NCI-H2171 treated with DMSO at 0.1 percent for 48 hours (cell line): ENCODE measurements around the gene HIGD2A.
A peak's percentile ranks its signal among the peaks of the same experiment; 100 is the strongest.
"Not testable (repeated sequence)": the region's sequence is repeated elsewhere in the genome, so short reads cannot be mapped to it uniquely, and the experiment has no call there.

Source experiments
- DNase-seq: peaks from one replicate; lab custom pipeline; 2025; lab: John Stamatoyannopoulos, UW

HIGD2A gene

DNA sequence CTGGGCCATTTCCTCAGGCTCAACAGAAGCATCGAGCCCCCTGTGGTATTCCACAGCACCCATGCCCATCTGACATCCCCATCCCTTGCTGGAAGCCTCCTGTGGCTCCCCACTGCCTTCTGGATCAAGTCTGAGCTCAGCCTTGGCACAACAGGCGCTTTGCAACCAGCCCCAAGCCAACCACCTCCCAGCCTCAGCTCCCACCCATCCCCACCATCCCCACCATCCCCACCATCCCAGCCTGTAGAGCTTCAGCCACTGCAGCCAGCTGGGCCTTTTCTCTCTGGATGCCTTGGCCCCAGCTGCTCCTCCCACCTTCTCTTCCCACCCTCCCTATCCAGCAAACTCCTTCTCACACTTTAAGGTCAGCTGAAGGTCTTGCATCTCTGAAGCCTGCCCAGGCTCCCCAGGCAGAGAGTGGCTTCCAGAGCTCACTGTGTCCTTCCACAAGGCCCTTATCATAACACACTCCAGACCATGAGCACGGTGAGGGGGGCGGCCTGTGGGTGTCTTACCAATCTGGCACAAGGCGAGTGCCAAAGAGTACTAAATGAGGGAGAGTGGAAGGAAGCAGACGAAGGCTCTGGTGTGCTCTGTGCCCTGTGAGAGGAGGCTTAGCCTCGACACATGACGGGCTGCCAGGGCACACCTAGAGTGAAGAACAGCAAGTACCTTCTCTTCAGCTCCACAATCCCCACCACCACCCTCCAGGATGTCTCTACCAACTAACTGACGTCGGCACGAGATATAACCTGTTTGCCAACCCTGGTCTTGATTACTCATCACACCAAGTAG lies 6.5 kb downstream of the HIGD2A start:
- no peak for DNase-seq

DNA sequence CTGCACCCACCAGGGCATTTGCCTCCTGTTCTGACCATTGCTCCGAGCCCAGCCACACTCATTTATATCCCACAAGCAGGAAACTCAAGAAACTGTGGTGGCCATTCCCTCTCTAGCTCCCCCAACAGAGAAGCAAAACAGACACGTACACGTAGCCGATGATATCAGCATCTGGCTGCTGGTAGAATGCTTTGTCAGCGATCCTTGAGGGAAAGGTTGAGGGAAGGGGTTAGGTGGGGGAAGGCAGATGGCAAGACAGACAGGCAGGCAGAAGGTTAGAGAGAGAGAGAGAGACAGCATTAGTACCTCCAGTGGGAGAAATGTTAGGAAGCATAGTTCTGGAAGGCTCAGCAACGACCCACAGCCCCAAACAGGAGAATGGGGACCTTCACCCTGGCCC lies 7.8 kb downstream of the HIGD2A start:
- DNase-seq, result peak; percentile 47

- no peak for DNase-seq
These were observed 9.3 kb downstream of the HIGD2A start for GRCh38 chr5:176397736-176398420.

DNA sequence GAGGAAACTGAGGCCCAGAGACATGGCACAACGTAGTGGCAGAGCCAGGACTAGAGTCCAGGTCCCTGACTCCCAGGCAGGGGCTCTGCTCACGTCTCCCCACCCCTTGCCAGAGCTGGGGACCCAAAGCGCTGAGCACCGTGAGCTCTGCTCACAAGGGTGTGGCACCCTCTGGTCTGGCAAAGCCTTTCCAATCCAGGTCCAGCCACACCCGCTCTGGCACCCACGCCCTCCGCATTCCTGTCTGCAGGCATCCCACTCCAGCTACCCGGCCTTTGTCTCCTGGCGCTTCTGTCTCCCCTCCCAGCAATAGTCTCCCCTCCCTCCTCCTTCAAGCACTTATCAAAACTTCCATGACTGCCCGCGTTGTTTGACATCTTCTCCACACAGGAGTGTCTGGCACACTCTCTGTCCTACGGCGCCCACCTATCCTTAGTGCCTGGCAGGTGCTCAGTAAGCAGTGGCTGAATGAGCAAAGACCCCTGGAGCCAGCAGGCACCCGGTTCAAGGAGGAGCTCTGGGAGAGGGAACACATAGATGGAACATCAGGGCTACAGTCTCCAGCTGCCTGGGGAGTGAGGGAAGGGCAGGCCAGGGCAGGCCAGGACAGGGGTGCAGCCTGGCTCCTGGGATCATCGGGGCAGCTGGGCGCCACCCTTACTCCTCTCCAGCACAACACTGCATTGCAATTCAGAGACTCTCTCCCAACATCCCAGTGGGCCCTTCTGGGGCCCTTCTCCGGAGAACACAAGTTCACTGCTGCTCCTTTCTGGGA lies 12.0 kb downstream of the HIGD2A start:
- DNase-seq, result peak; percentile 32

DNA sequence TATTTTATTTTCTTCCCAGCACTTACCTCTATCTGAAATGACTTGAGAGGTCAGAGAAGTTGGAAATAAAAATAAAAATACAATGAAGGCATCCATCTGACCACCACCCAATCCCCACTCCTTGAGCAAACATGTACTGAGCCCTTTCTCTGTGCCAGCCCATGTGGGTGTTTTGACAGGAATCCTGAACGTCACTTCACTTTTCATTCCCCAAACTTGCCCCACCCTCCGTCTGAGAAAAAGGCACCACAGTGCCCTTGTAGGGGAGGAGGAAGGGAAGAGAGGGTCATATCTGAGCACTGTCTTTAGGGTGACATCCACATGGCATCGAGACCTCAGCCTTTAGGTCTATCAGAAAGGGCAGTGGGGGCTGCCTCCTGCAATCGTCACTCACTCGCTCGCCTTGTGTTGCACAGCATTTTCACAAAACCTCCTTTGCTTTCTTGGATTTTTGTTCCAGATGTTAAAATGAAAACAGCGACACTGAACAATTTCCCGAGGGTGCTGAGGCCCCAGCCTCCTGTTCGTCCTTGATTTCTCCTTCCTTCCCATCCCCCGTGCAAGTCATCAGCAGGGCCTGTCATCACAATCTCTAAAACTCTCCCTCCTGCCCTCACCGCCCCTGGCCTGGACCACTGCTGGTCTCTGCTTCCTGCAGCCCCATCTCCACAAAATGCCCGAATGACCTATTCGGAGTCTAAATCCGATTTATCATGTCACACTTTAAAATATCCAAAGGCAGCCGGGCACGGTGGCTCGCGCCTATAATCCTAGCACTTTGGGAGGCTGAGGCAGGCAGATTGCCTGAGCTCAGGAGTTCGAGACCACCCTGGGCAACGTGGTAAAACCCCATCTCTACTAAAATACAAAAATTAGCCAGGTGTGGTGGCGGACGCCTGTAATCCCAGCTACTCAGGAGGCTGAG lies 13.0 kb downstream of the HIGD2A start:
- DNase-seq, result no peak

GRCh38 chr5:176405656-176406435 lies 17.3 kb downstream of the HIGD2A start:
- no peak for DNase-seq

DNA sequence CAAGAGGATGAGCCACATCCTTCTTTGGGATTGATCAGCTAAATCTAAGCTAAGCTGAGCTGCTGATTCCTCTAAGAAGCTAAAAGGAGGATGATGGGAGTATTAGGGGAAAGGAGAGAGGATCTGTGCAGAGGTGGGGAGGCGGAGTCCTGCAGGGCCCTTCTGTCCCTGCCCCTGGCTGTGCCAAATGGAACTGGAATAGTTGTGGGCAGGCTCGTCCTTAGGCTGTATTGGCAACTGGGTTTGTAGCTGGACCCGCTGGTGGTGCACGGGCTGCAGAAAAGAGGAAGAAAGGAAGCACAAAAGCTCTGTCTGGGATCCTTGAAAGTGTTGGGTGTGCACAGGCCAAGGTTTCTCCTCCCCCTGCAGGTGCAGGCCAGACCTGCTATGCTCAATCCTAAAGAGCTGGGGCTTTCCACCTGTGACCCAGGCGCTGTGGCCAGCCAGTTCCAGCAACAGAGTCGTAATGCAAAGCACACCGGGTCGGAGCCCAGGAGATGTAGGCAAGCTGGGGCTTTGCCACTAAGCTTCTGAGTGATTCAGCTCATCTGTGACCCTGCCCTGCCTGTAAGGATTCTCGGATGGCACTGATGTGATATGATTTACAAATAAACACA lies 18.0 kb downstream of the HIGD2A start:
- no peak for DNase-seq

GRCh38 chr5:176407456-176408251 lies 19.1 kb downstream of the HIGD2A start:
- DNase-seq, result no peak

DNA sequence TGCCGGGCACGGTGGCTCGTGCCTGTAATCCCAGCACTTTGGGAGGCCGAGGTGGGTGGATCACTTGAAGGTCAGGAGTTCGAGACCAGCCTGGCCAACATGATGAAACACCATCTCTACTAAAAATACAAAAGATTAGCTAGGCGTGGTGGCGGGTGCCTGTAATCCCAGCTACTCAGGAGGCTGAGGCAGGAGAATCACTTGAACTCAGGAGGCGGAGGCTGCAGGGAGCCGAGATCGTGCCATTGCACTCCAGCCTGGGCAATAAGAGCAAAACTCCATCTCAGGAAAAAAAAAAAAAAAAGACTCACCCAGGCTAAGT lies 19.7 kb downstream of the HIGD2A start:
- DNase-seq, result not testable (repeated sequence)

DNA sequence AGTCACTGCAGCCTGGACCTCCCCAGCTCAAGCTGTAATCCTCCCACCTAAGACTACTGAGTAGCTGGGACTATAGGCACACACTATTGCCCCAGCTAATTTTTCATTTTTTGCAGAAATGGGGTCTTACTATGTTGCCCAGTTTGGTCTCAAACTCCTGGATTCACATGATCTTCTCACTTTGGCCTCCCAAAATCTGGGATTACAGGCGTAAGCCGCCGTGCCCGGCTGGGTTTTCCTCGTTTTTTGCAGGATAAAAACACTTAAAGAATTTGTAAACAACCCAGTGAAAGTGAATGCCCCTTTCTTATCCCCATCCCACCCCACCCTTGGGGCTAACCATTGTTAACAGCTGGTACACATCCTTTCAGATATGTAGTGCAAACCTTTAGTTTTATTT lies 20.0 kb downstream of the HIGD2A start:
- no peak for DNase-seq

DNA sequence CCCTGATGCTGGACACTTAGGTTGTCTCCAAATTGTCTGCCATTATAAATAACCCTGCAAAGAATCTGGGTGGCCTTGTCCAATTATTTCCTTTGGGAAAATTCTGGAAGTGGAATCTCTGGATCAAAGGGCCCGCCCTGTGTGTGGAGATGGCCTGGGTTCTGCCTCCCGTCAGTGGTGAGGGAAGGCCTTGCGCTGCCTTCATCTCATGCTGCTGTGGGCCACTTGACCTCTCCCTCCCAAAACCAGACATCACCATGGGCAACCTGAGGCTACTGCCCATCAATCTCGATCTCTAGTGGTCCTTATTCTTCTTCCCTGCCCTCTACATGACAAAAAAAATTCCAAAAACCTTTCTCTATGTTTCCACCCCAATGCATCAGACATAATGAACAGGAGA lies 21.2 kb downstream of the HIGD2A start:
- no peak for DNase-seq

DNA sequence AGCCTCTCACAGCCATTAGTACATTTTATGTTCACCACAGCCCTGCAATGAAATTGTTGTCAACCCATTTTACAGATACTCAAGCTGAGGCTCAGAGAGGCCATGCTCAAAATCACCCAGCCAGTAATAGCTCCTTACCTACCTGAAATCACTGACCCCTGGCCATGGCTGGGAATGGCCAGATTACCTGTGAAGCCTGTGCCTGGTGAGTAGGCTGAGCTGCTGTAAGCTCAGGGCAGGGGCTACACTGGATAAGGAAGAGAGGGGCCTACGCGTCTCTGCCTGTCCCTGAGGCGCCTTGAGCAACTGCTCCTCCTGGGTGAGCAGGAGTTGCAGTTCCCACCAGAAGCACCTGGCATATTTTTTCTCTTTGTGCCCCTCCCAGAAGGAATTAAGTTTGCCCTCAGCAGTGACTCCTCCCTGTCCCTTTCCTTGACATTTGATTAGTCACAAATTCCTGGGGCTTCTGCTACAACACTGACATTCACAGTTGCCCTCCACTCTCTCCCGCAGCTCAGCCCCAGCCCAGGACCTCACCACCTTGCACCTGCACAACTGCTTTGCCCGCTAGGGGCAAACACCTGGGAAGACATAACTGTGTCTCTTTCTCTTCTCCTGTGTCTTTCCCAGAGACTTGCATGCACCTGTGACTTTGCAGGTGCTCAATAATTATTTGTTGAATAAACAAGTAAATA lies 22.1 kb downstream of the HIGD2A start:
- no peak for DNase-seq

DNA sequence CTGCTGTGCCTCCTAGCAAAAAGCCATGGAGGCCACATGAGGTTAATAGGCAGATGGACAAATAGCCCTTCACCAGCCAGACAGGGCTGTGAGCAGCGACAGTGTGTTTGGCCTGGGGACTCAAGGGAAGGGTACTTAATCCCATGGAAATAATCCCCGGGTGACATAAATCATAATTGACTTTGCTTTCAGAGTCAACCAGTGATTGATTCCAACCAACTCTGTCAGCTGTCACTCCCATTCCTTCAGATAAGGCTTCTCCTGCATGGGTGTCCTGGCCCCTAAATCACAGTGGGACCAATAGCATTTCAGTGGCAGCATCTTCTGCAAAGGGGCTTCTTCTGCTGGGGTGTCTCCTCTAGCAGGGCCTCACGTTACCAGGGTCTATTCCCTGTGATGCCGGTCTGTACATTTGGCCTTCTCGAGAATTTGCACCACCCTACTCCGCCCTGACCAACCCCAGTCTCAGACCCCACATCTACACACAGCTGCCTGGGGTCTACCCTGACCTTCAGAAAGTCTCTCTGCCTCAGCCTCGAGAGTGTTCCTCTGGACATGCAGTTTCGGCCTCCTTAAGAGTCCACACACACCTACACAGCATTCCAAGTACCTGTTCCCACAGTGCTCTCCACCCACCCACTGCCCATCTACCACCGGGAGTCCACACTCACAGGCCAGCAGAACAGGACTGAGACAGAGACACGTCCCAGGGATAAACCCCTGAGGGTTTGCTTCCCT lies 24.1 kb downstream of the HIGD2A start:
- DNase-seq, result no peak

DNA sequence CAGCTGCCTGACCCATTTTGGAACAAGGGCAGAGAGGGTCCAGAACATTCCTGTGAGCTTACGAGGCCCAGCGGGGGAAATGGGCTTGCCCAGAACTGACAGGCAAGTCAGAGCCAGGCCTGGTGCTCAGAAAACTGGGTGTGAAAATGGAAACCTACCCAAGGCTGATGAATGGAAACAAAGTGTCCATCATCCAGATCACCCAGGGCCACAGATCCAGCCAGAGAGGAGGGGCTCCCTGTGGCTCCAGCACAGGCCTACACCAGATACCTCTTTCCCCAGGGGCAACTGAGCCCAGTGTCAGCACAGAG lies 24.7 kb downstream of the HIGD2A start:
- no peak for DNase-seq

GRCh38 chr5:176413709-176414191 lies 25.2 kb downstream of the HIGD2A start:
- no peak for DNase-seq

- no peak for DNase-seq
These were observed 26.2 kb downstream of the HIGD2A start for GRCh38 chr5:176414704-176415103.

DNA sequence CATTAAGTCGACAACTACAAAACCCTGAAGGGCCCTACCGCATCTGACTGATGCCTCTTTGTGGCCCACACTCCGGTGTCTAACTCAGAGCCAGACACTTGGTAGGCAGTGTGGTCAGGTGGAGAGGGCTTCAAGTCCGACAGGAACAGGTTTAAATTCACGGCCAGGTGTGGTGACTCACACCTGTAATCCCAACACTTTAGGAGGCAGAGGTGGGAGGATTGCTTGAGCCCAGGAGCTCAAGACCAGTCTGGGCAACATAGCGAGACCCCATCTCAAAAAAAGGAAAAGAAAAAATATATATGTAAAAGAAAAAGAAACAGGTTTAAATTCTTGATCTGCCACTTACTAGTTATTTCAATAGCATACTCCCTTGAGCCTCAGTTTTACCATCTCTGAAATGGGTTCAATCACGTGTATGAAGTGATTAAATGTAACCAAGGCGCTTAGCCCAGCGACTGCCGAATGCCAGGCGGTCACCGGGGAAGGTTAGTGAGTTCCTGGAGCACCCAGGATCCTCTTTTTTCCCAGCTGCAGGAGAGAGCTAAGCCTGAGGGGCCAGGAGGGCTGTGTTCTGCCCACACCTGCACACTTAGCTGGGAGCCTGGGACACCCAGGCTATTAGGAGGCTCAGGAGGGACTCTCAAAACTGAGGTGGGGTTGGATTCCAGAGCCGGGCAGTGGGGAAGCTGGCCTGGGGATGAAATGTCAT lies 26.8 kb downstream of the HIGD2A start:
- no peak for DNase-seq
